Heart left ventricle (tissue), 13 donors: ENCODE data around the gene MRPS11.

Experiments used
- POLR2A ChIP-seq, 2 donors: fragments of 450-650 bp; IDR thresholded peaks; one replicate each; pipeline ENCODE4 v1.6.1; 2017; ENCODE audit warnings: antibody characterized with exemption in 2 of 2, mild to moderate bottlenecking in 2 of 2, moderate library complexity in 2 of 2
- TF ChIP-seq, protein P1 (sequence below), 12 donors: fragments of 200-600 bp; sonication (generic) in 4 of 12; IDR thresholded peaks; one replicate each; pipeline versions ENCODE4 v1.5.0 to v1.8.0; 2018 to 2022; ENCODE audit warnings: antibody characterized with exemption in 12 of 12, mild to moderate bottlenecking in 5 of 12
- donor health status: ischemic (EF 13 %, LVEDD 7.1; RV severe dilation, severe dysfunction).
- donor health status: DM: no; HTN: yes; CAD: no.
- donor health status: DM: no; HTN: no; CAD: no.
- donor health status: ischemic (EF 25% LVEDD 6.9; RV normal size, moderate dysfunction).
- donor health status: ischemic (EF 25% LVEDD 5.7; RV mildly dilated, moderate dysfunction).
- donor health status: ischemic (EF 35%, LVEDD 5.7; RV mildly dilated, moderate dysfunction).
- donor health status: nonischemic (EF 11% LVEDD 7.7; RV severe dilation, severe dysfunction).
- donor health status: DM: yes; HTN: yes; CAD: no.
- donor health status: PGD.
- donor health status: ischemic (EF 29% LVEDD 5.4; RV normal size, mild dysfunction).
- donor health status: nonischemic (EF 23%, LVEDD 6.1; RV moderate dilation, normal function).

DNA sequence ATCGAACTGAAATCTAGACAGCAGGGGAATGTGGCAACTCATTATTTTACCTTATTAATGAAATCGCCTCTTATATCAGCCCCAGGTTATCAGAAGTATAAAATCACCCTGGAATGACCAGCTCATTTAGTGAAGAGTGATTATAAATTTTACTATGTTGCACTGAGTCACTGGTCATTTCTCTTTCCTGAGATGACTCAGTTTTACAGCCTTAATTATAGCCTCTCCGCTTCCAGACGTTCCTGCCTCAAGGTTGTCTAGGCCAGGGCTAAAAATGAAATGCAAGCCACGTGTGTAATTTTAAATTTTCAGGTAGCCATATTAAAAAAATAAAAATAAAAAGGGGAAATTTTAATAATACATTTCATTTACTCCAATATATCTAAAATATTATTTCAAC, 45.7 kb downstream of the MRPS11 start:
- TF ChIP-seq, protein P1, sequence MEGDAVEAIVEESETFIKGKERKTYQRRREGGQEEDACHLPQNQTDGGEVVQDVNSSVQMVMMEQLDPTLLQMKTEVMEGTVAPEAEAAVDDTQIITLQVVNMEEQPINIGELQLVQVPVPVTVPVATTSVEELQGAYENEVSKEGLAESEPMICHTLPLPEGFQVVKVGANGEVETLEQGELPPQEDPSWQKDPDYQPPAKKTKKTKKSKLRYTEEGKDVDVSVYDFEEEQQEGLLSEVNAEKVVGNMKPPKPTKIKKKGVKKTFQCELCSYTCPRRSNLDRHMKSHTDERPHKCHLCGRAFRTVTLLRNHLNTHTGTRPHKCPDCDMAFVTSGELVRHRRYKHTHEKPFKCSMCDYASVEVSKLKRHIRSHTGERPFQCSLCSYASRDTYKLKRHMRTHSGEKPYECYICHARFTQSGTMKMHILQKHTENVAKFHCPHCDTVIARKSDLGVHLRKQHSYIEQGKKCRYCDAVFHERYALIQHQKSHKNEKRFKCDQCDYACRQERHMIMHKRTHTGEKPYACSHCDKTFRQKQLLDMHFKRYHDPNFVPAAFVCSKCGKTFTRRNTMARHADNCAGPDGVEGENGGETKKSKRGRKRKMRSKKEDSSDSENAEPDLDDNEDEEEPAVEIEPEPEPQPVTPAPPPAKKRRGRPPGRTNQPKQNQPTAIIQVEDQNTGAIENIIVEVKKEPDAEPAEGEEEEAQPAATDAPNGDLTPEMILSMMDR (IDR thresholded peaks at IDR 0.05), result no peak
- no peak for TF ChIP-seq POLR2A (IDR thresholded peaks at IDR 0.05)
